Ectodermal cell (in vitro differentiated cells): ENCODE data around the gene CCDC126.
"Not testable (repeated sequence)": the region's sequence is repeated elsewhere in the genome, so short reads cannot be mapped to it uniquely, and the experiment has no call there.

Experiments used
- H3K27ac ChIP-seq: 2 replicates; pipeline ENCODE4 v1.7.0; 2013; ENCODE audit warnings: mild to moderate bottlenecking, low read depth, low read length; ENCODE audit not compliant: insufficient read depth, poor library complexity, severe bottlenecking
- H3K27me3 ChIP-seq: 2 replicates; pipeline ENCODE4 v1.7.0; 2013; ENCODE audit warnings: mild to moderate bottlenecking, low read length; ENCODE audit not compliant: insufficient read depth, control insufficient read depth, poor library complexity, severe bottlenecking
- H3K36me3 ChIP-seq: one replicate; pipeline ENCODE4 v1.7.0; 2013; ENCODE audit warnings: low read length; ENCODE audit not compliant: control insufficient read depth, insufficient read depth
- H3K4me1 ChIP-seq: one replicate; pipeline ENCODE4 v1.7.0; 2013; ENCODE audit warnings: low read length; ENCODE audit not compliant: control insufficient read depth, insufficient read depth
- H3K4me3 ChIP-seq: 2 replicates; pipeline ENCODE4 v1.7.0; 2013; ENCODE audit warnings: low read depth, low read length, control low read depth; ENCODE audit not compliant: insufficient read depth
- H3K9me3 ChIP-seq: 2 replicates; pipeline ENCODE4 v1.7.0; 2013; ENCODE audit warnings: mild to moderate bottlenecking, low read length, moderate library complexity; ENCODE audit not compliant: control insufficient read depth
- WGBS, 2 experiments: methylation state at CpG; one replicate each; pipeline ENCODE4 v1.1.7; 2013; ENCODE audit warnings: missing lambda C conversion rate in 2 of 2; 5-methylcytosine and 5-hydroxymethylcytosine counted together

The CCDC126 gene

GRCh38 chr7:23662984-23663313 is 65.8 kb downstream of the CCDC126 start:
- Histone ChIP-seq H3K4me3 (no peak overlapping the region), H3K9me3 (no peaks in the 10 kb centered on the region), H3K27ac (no peak overlapping the region), H3K27me3 (no peaks in the 10 kb centered on the region), H3K4me1 (no peaks in the 10 kb centered on the region), H3K36me3 (no peaks in the 10 kb centered on the region)
- WGBS, 2 experiments = 50 to 59% methylated on average over 1 to 2 of the region's 2 CpGs

- Histone ChIP-seq H3K27ac (no peak overlapping the region), H3K27me3 (no peaks in the 10 kb centered on the region), H3K9me3 (no peaks in the 10 kb centered on the region), H3K36me3 (no peaks in the 10 kb centered on the region), H3K4me1 (no peaks in the 10 kb centered on the region), H3K4me3 (no peak overlapping the region)
Measured at GRCh38 chr7:23664122-23664521, 66.9 kb downstream of the CCDC126 start.

GRCh38 chr7:23672033-23672432 is 74.9 kb downstream of the CCDC126 start:
- no peaks in the 10 kb centered on the region for H3K4me1 ChIP-seq
- H3K9me3 ChIP-seq = no peaks in the 10 kb centered on the region
- H3K4me3 ChIP-seq = no peak overlapping the region
- no peak overlapping the region for H3K27ac ChIP-seq
- 89 to 98% methylated on average over 3 of the region's 3 CpGs for WGBS, 2 experiments
- H3K36me3 ChIP-seq = no peaks in the 10 kb centered on the region
- no peaks in the 10 kb centered on the region for H3K27me3 ChIP-seq

GRCh38 chr7:23679898-23680413 is 82.8 kb downstream of the CCDC126 start, which contains the start of gene FAM221A:
FAM221A (plus strand) TSS chr7:23680199; CDS start chr7:23680219, 20 bp downstream.
- peaks cover 5% of the 10 kb centered on the region for H3K27me3 ChIP-seq
- no peaks in the 10 kb centered on the region for H3K4me1 ChIP-seq
- peak within 1 kb of the TSS; percentile 56 for H3K27ac ChIP-seq
- H3K9me3 ChIP-seq = no peaks in the 10 kb centered on the region
- H3K36me3 ChIP-seq = no peaks in the 10 kb centered on the region
- H3K4me3 ChIP-seq = peak within 1 kb of the TSS; percentile 39
- WGBS, 2 experiments = 26 to 32% methylated on average over 53 of the region's 53 CpGs

- Histone ChIP-seq H3K27ac (peak overlapping the region; percentile 56), H3K36me3 (no peaks in the 10 kb centered on the region), H3K4me1 (no peaks in the 10 kb centered on the region), H3K9me3 (no peaks in the 10 kb centered on the region), H3K27me3 (peaks cover 5% of the 10 kb centered on the region), H3K4me3 (peak overlapping the region; percentile 39)
- WGBS, 2 experiments = 39 to 44% methylated on average over 41 to 42 of the region's 42 CpGs
Measured at GRCh38 chr7:23680414-23681405, 83.5 kb downstream of the CCDC126 start.

- H3K4me1 ChIP-seq, H3K27ac ChIP-seq, H3K36me3 ChIP-seq, H3K4me3 ChIP-seq, H3K9me3 ChIP-seq, H3K27me3 ChIP-seq: not testable (repeated sequence)
- WGBS, 2 experiments = 63 to 67% methylated on average over 6 of the region's 6 CpGs
Measured at GRCh38 chr7:23684041-23684440, 86.9 kb downstream of the CCDC126 start.

- H3K36me3 ChIP-seq = no peaks in the 10 kb centered on the region
- H3K4me3 ChIP-seq = no peak overlapping the region
- H3K4me1 ChIP-seq = no peaks in the 10 kb centered on the region
- no peaks in the 10 kb centered on the region for H3K9me3 ChIP-seq
- no peaks in the 10 kb centered on the region for H3K27me3 ChIP-seq
- 90 to 93% methylated on average over 3 of the region's 3 CpGs for WGBS, 2 experiments
- H3K27ac ChIP-seq = no peak overlapping the region
Measured at GRCh38 chr7:23685731-23686130, 88.5 kb downstream of the CCDC126 start.

- no peaks in the 10 kb centered on the region for H3K4me1 ChIP-seq
- no peaks in the 10 kb centered on the region for H3K36me3 ChIP-seq
- no peaks in the 10 kb centered on the region for H3K9me3 ChIP-seq
- H3K27ac ChIP-seq = no peak overlapping the region
- H3K27me3 ChIP-seq = no peaks in the 10 kb centered on the region
- WGBS, 2 experiments = 94 to 95% methylated on average over 2 of the region's 2 CpGs
- no peak overlapping the region for H3K4me3 ChIP-seq
Measured at GRCh38 chr7:23687011-23687410, 89.8 kb downstream of the CCDC126 start.

GRCh38 chr7:23689165-23689564 is 92.0 kb downstream of the CCDC126 start:
- H3K4me1 ChIP-seq = no peaks in the 10 kb centered on the region

GRCh38 chr7:23691320-23691719 is 94.1 kb downstream of the CCDC126 start:
- H3K4me1 ChIP-seq = no peaks in the 10 kb centered on the region
- no peak overlapping the region for H3K27ac ChIP-seq
- H3K4me3 ChIP-seq = no peak overlapping the region
- no peaks in the 10 kb centered on the region for H3K36me3 ChIP-seq
- WGBS, 2 experiments = 79 to 91% methylated on average over 3 of the region's 4 CpGs
- no peaks in the 10 kb centered on the region for H3K9me3 ChIP-seq
- no peaks in the 10 kb centered on the region for H3K27me3 ChIP-seq

More at GRCh38 chr7:23689165-23689564, 92.0 kb downstream of the CCDC126 start:
- H3K27ac ChIP-seq = no peak overlapping the region
- no peaks in the 10 kb centered on the region for H3K9me3 ChIP-seq
- no peaks in the 10 kb centered on the region for H3K36me3 ChIP-seq
- 85 to 93% methylated on average over 3 to 4 of the region's 4 CpGs for WGBS, 2 experiments
- no peaks in the 10 kb centered on the region for H3K27me3 ChIP-seq
- H3K4me3 ChIP-seq = no peak overlapping the region
